Measurements from ENCODE around the gene TRAM2.

Gene TRAM2

DNA sequence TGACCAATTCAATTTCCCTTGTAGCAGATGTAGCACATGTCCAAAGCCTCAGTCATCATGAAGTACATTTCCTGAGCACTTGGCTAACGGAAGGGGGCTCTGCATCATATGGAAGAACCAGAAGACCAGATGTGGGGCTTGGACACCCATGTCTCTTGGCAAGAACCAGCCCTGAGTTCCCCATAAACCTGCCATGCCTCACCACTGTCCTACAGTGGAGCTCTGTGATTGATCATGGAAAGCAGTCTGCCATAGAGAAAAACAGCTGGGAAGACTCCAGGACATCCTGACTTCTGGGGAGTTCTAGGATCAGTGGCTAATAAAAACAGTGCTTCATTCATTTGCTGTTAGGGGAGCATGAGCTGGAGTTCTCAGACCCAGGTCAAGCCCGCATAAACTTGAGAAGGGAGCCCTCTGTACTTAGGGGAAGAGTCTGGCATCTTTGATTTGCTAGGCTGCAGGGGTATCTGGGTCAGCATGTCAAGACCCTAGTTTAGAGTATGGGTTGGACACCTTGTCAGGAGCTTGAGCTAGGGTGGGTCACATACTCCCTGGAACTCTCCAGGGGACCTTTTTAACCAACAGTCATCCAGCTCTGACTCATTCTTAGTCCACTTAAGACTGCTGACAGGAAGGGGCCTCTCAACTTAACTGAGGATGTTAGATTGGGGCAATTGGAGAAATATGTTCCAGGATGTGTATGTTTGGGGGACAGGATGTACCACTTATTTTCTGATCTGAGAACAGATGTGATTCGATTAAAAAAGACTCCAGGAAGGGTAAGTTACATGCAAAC is 26.3 kb upstream of the TRAM2 start:
- no peaks in the 10 kb centered on the region for H3K36me3 Mint-ChIP-seq (ENCODE audit: insufficient read depth)
- no peak overlapping the region for H3K4me3 Mint-ChIP-seq
- no peaks in the 10 kb centered on the region for H3K9me3 Mint-ChIP-seq
- DNase-seq (no peak), ATAC-seq (replicated peaks) (no peak)
- H3K4me1 Mint-ChIP-seq (ENCODE audit: low read depth in 2 of 2) = peaks cover 0 to 4% of the 10 kb centered on the region in 2 donors
- H3K27ac Mint-ChIP-seq = peak overlapping the region in 1 of 2 donors; percentile 36
- peaks cover 0 to 31% of the 10 kb centered on the region in 2 donors for H3K27me3 Mint-ChIP-seq

DNA sequence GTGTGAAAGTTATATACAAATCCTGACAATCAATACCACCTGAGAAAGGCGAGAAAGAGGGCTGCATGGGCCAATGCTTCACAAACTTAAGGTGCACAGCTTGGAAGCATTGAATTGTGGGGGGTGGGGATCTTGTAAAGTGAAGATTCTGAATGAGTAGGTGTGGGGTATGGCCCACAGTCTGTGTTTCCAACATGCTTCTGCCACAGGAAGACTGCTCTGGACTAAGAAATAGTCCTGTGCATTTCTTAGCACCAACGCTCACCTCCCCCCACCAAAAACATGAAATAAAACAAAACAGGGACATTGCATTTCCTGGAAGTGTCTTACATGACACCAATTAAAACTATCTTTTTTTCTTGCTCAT is 21.9 kb upstream of the TRAM2 start:
- no peaks in the 10 kb centered on the region for H3K9me3 Mint-ChIP-seq
- no peak overlapping the region for H3K27ac Mint-ChIP-seq
- no peaks in the 10 kb centered on the region for H3K36me3 Mint-ChIP-seq (ENCODE audit: insufficient read depth)
- no peak for ATAC-seq (replicated peaks)
- no peak overlapping the region for H3K4me3 Mint-ChIP-seq
- H3K27me3 Mint-ChIP-seq = peaks cover 0 to 21% of the 10 kb centered on the region in 2 donors
- no peak for DNase-seq
- H3K4me1 Mint-ChIP-seq (ENCODE audit: low read depth in 2 of 2) = peaks cover 1 to 6% of the 10 kb centered on the region in 2 donors

DNA sequence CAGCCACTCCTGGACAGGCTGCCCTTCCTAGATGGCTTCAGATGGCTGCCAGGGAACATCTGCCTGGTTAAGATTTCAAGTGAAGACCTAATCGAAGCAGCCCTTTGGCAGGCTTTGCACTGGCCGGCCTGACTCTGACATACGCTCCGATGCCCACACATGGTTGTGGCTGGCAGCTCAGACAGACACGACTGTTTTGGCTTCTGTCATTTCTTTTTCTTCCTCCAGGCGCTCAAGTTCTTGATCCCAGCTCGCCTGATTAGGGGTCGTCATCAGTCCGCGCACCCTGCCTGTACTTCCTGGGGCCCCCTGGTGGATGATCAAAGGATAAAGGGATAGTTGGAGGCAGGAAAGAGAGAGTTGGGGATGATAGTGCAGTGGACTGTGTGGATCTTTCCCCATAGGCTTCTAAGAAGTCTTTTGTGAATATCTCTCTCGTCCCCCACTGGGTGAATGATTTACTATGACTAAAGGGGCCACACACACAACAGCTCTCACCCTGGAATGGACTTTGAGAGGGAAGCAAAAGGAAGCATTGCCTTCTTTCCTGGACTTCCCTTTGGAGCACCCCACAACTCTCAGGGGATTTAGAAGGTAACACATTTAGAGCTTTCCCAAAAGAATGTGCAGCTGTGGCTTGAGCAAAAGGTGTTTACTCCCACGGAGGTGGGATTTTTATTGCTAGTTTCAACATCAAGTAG is 21.4 kb upstream of the TRAM2 start:
- peak in 2 of 3 experiments; percentile 11 to 16 for DNase-seq
- Mint-ChIP-seq H3K9me3 (no peaks in the 10 kb centered on the region), H3K36me3 (ENCODE audit: insufficient read depth) (no peaks in the 10 kb centered on the region), H3K4me3 (no peak overlapping the region), H3K27ac (peak overlapping the region in 1 of 2 donors; percentile 68), H3K4me1 (ENCODE audit: low read depth in 2 of 2) (peaks cover 1 to 6% of the 10 kb centered on the region in 2 donors), H3K27me3 (peaks cover 0 to 21% of the 10 kb centered on the region in 2 donors)
- peak; percentile 37 for ATAC-seq (replicated peaks)

GRCh38 chr6:52597738-52598122 is 20.9 kb upstream of the TRAM2 start:
- ATAC-seq (replicated peaks) (no peak), DNase-seq (no peak)
- Mint-ChIP-seq H3K4me1 (ENCODE audit: low read depth in 2 of 2) (peaks cover 1 to 6% of the 10 kb centered on the region in 2 donors), H3K9me3 (no peaks in the 10 kb centered on the region), H3K4me3 (no peak overlapping the region), H3K27me3 (peaks cover 0 to 16% of the 10 kb centered on the region in 2 donors), H3K36me3 (ENCODE audit: insufficient read depth) (no peaks in the 10 kb centered on the region), H3K27ac (no peak overlapping the region)

DNA sequence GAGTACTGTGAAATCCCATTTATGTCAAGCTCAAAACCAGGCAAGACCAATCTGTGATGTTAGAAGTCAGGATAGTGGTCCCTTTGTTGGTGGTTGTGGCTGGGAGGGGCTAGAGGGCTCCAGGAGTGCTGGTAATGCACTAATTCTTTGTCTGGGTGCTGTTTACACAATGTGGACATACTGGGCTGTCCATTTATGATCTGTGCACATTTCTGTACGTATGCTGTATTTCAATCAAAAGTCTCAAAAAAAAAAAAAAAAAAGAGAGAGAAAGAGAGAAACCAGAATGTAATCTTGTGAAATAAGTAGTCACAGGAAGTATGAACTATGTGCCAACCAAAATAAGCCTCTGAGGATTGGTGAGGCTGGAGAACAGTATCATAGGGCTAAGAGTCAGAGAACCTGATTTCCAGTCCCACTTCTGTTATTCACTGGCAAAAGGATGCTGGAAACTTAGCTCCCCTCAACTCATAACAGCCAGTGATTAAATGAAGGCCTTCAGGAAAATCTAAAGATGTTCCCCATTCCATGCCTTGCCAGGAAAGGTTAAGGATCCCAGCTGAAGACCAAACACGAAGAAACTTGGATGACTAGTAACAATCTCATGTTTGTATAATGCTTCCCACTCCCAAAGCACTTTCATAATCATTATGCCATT is 19.6 kb upstream of the TRAM2 start:
- peaks cover 1 to 6% of the 10 kb centered on the region in 2 donors for H3K4me1 Mint-ChIP-seq (ENCODE audit: low read depth in 2 of 2)
- no peaks in the 10 kb centered on the region for H3K9me3 Mint-ChIP-seq
- H3K27ac Mint-ChIP-seq = peak overlapping the region in 1 of 2 donors; percentile 30
- no peak overlapping the region for H3K4me3 Mint-ChIP-seq
- H3K36me3 Mint-ChIP-seq (ENCODE audit: insufficient read depth) = no peaks in the 10 kb centered on the region
- ATAC-seq (replicated peaks) = no peak
- no peak for DNase-seq
- H3K27me3 Mint-ChIP-seq = peaks cover 0 to 12% of the 10 kb centered on the region in 2 donors

DNA sequence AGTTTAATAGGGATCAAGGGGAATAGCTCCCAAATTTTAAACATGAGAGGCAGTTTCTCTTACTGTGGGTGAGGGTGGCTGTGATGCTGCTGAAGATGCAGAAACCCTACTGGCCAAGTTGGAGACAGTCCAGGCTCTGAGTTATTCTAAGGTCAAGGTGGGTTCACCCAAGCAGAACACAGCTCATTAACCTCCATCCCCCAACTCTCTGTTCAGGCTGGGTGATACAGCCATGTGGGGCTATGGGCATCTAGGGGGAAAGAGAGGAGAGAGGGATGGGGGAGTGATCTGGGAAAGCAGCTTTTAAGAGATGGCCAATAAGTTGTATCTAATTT is 18.9 kb upstream of the TRAM2 start:
- DNase-seq (no peak), ATAC-seq (replicated peaks) (no peak)
- H3K4me1 Mint-ChIP-seq (ENCODE audit: low read depth in 2 of 2) = peaks cover 1 to 6% of the 10 kb centered on the region in 2 donors
- no peaks in the 10 kb centered on the region for H3K9me3 Mint-ChIP-seq
- H3K36me3 Mint-ChIP-seq (ENCODE audit: insufficient read depth) = no peaks in the 10 kb centered on the region
- no peak overlapping the region for H3K4me3 Mint-ChIP-seq
- H3K27me3 Mint-ChIP-seq = peaks cover 0 to 5% of the 10 kb centered on the region in 2 donors
- H3K27ac Mint-ChIP-seq = no peak overlapping the region

- no peaks in the 10 kb centered on the region for H3K9me3 Mint-ChIP-seq
- H3K27me3 Mint-ChIP-seq = no peaks in the 10 kb centered on the region
- no peak overlapping the region for H3K4me3 Mint-ChIP-seq
- H3K27ac Mint-ChIP-seq = no peak overlapping the region
- DNase-seq (no peak), ATAC-seq (replicated peaks) (no peak)
- peaks cover 1 to 6% of the 10 kb centered on the region in 2 donors for H3K4me1 Mint-ChIP-seq (ENCODE audit: low read depth in 2 of 2)
- H3K36me3 Mint-ChIP-seq (ENCODE audit: insufficient read depth) = no peaks in the 10 kb centered on the region
Measured at GRCh38 chr6:52595000-52595795, 18.3 kb upstream of the TRAM2 start.

DNA sequence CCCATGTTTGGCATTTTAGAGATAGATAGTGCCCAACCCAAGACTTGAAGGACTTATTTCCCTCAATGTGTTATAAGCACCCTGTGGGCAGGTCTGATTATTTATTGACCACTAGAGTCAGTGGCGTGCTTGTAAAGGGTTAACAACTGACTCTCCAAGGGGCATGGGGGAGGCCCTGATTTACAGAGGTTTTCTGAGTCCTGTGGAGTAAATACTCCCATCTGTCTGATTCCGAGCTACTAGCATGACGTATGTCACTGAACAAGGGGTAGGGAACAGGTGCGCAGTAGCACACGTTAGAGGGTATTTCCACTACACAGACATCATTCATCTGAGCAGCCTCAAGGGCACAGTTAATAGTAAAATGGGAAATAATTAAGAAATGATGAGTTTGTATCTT is 17.4 kb upstream of the TRAM2 start:
- Mint-ChIP-seq H3K27ac (no peak overlapping the region), H3K4me1 (ENCODE audit: low read depth in 2 of 2) (peaks cover 1 to 6% of the 10 kb centered on the region in 2 donors), H3K36me3 (ENCODE audit: insufficient read depth) (no peaks in the 10 kb centered on the region), H3K9me3 (no peaks in the 10 kb centered on the region), H3K27me3 (peaks cover 0 to 2% of the 10 kb centered on the region in 2 donors), H3K4me3 (no peak overlapping the region)
- ATAC-seq (replicated peaks) (no peak), DNase-seq (no peak)

GRCh38 chr6:52591832-52592231 is 15.0 kb upstream of the TRAM2 start:
- no peak for ATAC-seq (replicated peaks)
- no peak overlapping the region for H3K27ac Mint-ChIP-seq
- H3K9me3 Mint-ChIP-seq = no peaks in the 10 kb centered on the region
- peaks cover 0 to 8% of the 10 kb centered on the region in 2 donors for H3K27me3 Mint-ChIP-seq
- H3K4me1 Mint-ChIP-seq (ENCODE audit: low read depth in 2 of 2) = peaks cover 0 to 1% of the 10 kb centered on the region in 2 donors
- DNase-seq = no peak
- H3K36me3 Mint-ChIP-seq (ENCODE audit: insufficient read depth) = peaks cover 2% of the 10 kb centered on the region
- no peak overlapping the region for H3K4me3 Mint-ChIP-seq

- Mint-ChIP-seq H3K4me3 (no peak overlapping the region), H3K27me3 (peaks cover 0 to 8% of the 10 kb centered on the region in 2 donors), H3K27ac (no peak overlapping the region), H3K9me3 (no peaks in the 10 kb centered on the region), H3K4me1 (ENCODE audit: low read depth in 2 of 2) (peaks cover 0 to 1% of the 10 kb centered on the region in 2 donors), H3K36me3 (ENCODE audit: insufficient read depth) (peaks cover 2% of the 10 kb centered on the region)
- DNase-seq (no peak), ATAC-seq (replicated peaks) (no peak)
Measured at GRCh38 chr6:52590152-52590891, 13.5 kb upstream of the TRAM2 start.

- ATAC-seq (replicated peaks) (no peak), DNase-seq (no peak)
- Mint-ChIP-seq H3K27me3 (peaks cover 0 to 8% of the 10 kb centered on the region in 2 donors), H3K9me3 (no peaks in the 10 kb centered on the region), H3K27ac (no peak overlapping the region), H3K36me3 (ENCODE audit: insufficient read depth) (peaks cover 2% of the 10 kb centered on the region), H3K4me3 (no peak overlapping the region), H3K4me1 (ENCODE audit: low read depth in 2 of 2) (no peaks in the 10 kb centered on the region)
Measured at GRCh38 chr6:52588710-52589091, 11.8 kb upstream of the TRAM2 start.

DNA sequence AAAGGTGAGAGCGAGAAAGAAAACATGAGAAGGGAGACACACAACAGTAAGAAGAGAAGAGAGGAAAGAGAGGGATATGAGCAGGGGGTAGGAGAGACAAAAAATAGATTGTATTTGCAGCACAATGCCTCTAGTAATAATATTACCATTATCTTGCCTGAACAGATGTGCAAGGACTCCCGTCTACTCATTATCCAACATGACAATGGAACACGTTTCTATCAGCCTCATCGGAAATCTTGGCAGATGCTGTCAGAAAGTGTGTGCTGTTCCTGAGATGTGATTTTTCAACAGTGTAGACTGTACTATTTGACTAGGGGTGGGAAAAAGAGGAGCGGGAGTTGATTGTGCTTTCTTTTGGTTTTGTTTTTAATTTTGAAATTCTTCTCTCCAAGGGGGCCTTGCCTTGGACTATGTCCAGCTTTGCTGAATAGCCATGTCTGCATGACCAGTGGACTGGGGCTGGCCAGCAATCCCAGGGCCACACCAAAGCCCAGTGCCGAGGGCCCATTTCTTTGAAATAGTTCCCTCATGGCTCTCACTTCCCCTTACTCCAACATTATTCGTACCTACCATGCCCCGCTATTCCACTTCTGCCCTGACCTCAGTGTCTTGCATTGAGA is 11.3 kb upstream of the TRAM2 start:
- H3K4me1 Mint-ChIP-seq (ENCODE audit: low read depth in 2 of 2) = no peaks in the 10 kb centered on the region
- DNase-seq (no peak), ATAC-seq (replicated peaks) (no peak)
- peaks cover 0 to 8% of the 10 kb centered on the region in 2 donors for H3K27me3 Mint-ChIP-seq
- no peak overlapping the region for H3K4me3 Mint-ChIP-seq
- H3K27ac Mint-ChIP-seq = no peak overlapping the region
- no peaks in the 10 kb centered on the region for H3K9me3 Mint-ChIP-seq
- H3K36me3 Mint-ChIP-seq (ENCODE audit: insufficient read depth) = peaks cover 2% of the 10 kb centered on the region
